Peyer's patch (tissue), 4 donors: ENCODE results near the gene PITX1. TPM values are rescaled to one million over a fixed set of nuclear protein-coding genes. Genes with fewer than 3 reads are reported as not detected.

Experiments
- DNase-seq, 3 donors: peaks; one replicate each; pipeline ENCODE4 v3.0.0-alpha.2; 2017 to 2019
- H3K27ac ChIP-seq, 4 donors: fragments of 200-600 bp; sonication (generic); one replicate each; pipeline ENCODE4 v1.5.1; 2016 to 2019
- H3K27me3 ChIP-seq, 2 donors: fragments of 200-600 bp; sonication (generic); one replicate each; pipeline ENCODE4 v1.5.1; 2019
- H3K36me3 ChIP-seq, 3 donors: fragments of 200-600 bp; sonication (generic); one replicate each; pipeline ENCODE4 v1.5.1; 2016 to 2019
- H3K4me1 ChIP-seq, 4 donors: fragments of 200-600 bp; sonication (generic); one replicate each; pipeline ENCODE4 v1.5.1; 2016 to 2019
- H3K4me3 ChIP-seq, 4 donors: fragments of 200-600 bp; sonication (generic); 1 replicate in 3 of 4; 2 replicates in 1 of 4; pipeline ENCODE4 v1.5.1; 2016 to 2019; ENCODE audit warnings: mild to moderate bottlenecking in 1 of 4
- H3K9me3 ChIP-seq, 4 donors: fragments of 200-600 bp; sonication (generic); one replicate each; pipeline ENCODE4 v1.5.1; 2016 to 2019; ENCODE audit warnings: mild to moderate bottlenecking in 1 of 4
- POLR2A ChIP-seq, 2 donors: fragments of 450-650 bp; IDR thresholded peaks; one replicate each; pipeline ENCODE4 v1.5.1; 2017; ENCODE audit warnings: antibody characterized with exemption in 2 of 2, mild to moderate bottlenecking in 2 of 2, moderate library complexity in 2 of 2
- total RNA-seq, 4 donors: library from RNA; depleted of rRNA; stranded (reverse); fragments of >200 nt; gene quantifications; one replicate each; pipeline ENCODE4 v1.1.0, GENCODE V29; 2016
- TF ChIP-seq, protein P1 (sequence below), 6 experiments: fragments of 450-650 bp in 4 of 6; fragments of 200-600 bp in 2 of 6; sonication (generic) in 1 of 6; IDR thresholded peaks; one replicate each; pipeline ENCODE4 v1.5.1; 2017 to 2019; ENCODE audit warnings: antibody characterized with exemption in 6 of 6, mild to moderate bottlenecking in 3 of 6, moderate library complexity in 1 of 6

Gene PITX1
- total RNA-seq, 4 donors from 2014 or later: 0.88 to 4.2 (median 2.5) TPM

DNA sequence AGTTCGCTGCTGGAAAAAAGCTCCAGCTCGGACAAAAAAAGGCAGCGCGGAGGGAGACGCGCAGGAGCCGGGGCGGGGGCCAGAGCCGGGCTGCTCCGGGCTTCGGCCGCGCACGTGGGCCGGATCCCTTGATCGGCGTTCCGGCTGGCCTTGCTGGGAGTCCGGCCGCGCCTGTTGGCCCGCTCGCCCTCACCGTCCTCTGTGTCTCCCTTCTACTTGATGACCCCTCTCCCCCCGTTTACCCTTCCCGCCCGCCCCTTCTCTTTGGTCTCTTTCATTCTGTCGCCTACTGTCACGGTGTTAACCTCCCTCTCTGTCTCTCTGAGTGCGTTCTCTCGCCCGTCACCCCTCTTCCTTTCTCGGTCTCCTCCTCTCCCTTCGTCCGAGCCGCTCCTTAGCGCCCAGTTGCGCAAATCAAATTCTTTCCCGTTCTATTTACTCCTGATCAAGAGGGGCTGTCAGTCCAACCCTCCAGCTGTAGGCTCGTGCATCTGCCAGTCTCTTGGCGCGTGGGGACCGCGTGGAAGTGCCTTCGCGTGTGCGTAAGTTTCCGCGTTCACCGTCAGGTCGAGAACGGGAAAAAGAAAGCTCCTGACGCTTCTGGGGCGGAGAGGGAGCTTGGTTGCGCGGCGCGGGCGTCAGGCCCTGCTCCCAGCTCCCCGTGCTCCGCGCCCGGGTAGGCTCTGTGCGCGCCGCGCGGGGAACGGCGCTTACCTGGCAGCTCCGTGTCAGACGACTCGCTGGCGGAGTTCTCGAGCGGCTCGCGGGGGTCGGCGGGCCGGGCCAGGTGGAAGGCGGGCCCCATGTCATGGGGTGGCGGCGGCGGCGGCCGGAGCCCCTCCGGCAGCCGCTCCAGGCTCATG is 798 bp downstream of the PITX1 start:
- DNase-seq: no peak
- peaks cover 0 to 6% (median 0%) of the 10 kb centered on the region in 4 donors for H3K9me3 ChIP-seq
- H3K27ac ChIP-seq: peak overlapping the region; percentile 65 to 83 (median 66)
- H3K36me3 ChIP-seq: no peaks in the 10 kb centered on the region
- H3K27me3 ChIP-seq: peaks cover 0 to 65% of the 10 kb centered on the region in 2 donors
- TF ChIP-seq, protein P1, sequence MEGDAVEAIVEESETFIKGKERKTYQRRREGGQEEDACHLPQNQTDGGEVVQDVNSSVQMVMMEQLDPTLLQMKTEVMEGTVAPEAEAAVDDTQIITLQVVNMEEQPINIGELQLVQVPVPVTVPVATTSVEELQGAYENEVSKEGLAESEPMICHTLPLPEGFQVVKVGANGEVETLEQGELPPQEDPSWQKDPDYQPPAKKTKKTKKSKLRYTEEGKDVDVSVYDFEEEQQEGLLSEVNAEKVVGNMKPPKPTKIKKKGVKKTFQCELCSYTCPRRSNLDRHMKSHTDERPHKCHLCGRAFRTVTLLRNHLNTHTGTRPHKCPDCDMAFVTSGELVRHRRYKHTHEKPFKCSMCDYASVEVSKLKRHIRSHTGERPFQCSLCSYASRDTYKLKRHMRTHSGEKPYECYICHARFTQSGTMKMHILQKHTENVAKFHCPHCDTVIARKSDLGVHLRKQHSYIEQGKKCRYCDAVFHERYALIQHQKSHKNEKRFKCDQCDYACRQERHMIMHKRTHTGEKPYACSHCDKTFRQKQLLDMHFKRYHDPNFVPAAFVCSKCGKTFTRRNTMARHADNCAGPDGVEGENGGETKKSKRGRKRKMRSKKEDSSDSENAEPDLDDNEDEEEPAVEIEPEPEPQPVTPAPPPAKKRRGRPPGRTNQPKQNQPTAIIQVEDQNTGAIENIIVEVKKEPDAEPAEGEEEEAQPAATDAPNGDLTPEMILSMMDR (IDR thresholded peaks at IDR 0.05): no peak
- TF ChIP-seq POLR2A (IDR thresholded peaks at IDR 0.05): no peak
- peaks cover 0 to 42% (median 19%) of the 10 kb centered on the region in 4 donors for H3K4me1 ChIP-seq
- H3K4me3 ChIP-seq: peak overlapping the region; percentile 42 to 62 (median 60)

DNA sequence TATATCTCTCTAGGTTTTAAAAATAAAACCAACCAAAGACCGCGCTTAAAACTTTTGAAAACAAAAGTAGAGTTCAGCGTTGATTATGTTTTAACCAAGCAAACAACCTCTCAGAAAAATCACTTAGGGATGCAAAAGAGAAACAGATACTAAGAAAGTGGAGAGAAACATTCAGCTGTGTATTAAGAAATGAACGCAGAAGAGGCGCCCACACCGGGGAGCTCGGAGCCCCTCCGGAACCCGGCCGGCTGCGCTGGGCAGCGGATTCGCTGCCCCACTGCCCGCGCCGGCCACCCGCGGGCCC is 1.4 kb downstream of the PITX1 start:
- Histone ChIP-seq H3K4me1 (peaks cover 0 to 42% (median 19%) of the 10 kb centered on the region in 4 donors), H3K27me3 (peaks cover 0 to 65% of the 10 kb centered on the region in 2 donors), H3K36me3 (no peaks in the 10 kb centered on the region), H3K27ac (peak overlapping the region; percentile 65 to 83 (median 66)), H3K4me3 (peak overlapping the region; percentile 42 to 62 (median 60)), H3K9me3 (peaks cover 0 to 6% (median 0%) of the 10 kb centered on the region in 4 donors)
- DNase-seq: no peak
- no peak for TF ChIP-seq POLR2A (IDR thresholded peaks at IDR 0.05)
- TF ChIP-seq, protein P1 (IDR thresholded peaks at IDR 0.05): no peak

DNA sequence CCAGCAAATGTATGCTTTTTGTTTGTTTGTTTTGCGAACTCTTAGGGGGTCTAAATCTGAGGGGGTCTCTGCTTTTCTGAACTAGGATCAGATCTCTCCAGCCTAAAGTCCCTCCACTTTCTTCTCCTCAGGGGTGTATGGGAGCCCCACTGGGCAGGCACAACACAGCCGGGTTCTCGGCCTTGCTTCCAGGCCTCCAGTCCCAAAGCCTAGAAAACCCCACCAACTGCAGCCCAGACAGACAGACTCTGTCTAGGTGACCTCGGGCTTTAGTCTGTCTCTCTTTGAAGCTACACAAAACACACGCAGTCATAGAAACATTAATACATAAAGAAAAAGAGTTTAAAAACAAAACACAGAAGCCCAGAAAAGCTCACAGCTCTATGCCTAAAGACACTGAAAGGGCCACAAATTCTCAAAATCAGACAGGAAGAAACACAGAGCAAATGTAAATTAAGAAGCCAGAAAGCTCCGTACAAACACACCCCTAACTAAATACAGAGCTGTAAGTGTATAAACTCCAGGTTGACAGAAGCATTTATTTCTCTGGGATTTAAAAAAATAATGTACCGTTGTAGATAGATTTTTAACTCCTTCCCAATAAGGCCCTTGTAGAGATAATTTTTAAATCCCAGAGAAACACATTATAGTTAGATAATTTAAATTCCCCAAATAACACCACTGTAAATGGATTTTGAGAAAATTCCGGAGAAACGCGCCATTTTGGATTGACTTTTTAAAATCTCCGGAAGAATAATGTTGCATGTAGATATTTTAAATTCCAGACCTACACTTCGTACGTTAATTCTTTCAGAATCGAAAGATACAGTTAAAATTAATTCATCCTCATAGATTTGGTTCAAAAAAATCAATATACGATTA is 2.0 kb downstream of the PITX1 start:
- H3K4me3 ChIP-seq: peak overlapping the region in 3 of 4 donors; percentile 42 to 62 (median 61)
- peaks cover 0 to 42% (median 19%) of the 10 kb centered on the region in 4 donors for H3K4me1 ChIP-seq
- H3K9me3 ChIP-seq: peaks cover 0 to 6% (median 0%) of the 10 kb centered on the region in 4 donors
- no peaks in the 10 kb centered on the region for H3K36me3 ChIP-seq
- peak overlapping the region in 3 of 4 donors; percentile 34 to 66 (median 55) for H3K27ac ChIP-seq
- no peak for DNase-seq
- TF ChIP-seq, protein P1 (IDR thresholded peaks at IDR 0.05): no peak
- no peak for TF ChIP-seq POLR2A (IDR thresholded peaks at IDR 0.05)
- peaks cover 0 to 65% of the 10 kb centered on the region in 2 donors for H3K27me3 ChIP-seq

DNA sequence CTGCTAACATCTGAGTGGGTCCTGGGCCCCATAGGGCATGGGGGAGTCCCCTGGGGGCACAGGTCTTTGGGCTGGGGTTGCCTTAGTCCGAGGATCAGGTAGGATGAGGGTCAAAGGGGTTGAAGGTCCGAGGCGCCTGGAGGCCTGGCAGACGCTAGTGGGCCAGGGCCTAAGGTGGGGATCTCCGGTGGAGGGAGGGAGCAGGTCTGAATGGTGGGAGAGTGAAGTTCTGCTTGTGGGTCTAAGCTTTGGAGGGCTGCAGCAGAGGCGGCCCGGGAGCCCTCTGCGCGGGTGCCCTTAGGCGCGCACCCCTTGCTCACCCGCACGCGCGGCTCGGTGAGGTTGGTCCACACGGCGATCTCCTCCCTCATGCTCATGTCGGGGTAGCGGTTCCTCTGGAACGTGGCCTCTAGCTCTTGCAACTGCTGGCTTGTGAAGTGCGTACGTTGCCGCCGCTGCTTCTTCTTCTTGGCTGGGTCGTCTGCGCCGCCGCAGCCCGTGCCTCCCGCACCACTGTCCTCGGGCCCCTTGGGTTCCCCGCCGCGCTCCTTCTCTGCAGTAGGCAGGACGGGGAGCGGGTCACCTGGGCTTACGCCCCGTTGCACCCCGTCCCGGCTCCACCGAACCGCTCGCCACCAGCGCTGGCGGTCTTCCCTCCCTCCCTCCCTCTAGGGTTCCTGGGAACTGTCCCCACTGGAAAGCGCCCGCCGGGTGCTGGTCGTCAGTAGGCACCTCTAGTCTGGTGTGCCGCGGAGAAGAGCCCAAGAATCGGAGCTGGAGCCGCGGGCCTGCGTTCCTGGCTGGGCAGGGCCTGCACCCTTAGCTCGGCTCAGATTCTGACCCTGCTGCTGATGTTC is 2.8 kb downstream of the PITX1 start:
- Histone ChIP-seq H3K27ac (peak overlapping the region in 2 of 4 donors; percentile 34 to 55), H3K27me3 (peaks cover 0 to 65% of the 10 kb centered on the region in 2 donors), H3K4me3 (peak overlapping the region in 3 of 4 donors; percentile 20 to 36 (median 36)), H3K9me3 (peaks cover 0 to 6% (median 0%) of the 10 kb centered on the region in 4 donors), H3K4me1 (peaks cover 0 to 42% (median 19%) of the 10 kb centered on the region in 4 donors), H3K36me3 (no peaks in the 10 kb centered on the region)
- no peak for DNase-seq
- TF ChIP-seq POLR2A (IDR thresholded peaks at IDR 0.05): no peak
- TF ChIP-seq, protein P1 (IDR thresholded peaks at IDR 0.05): no peak
